Right ventricle myocardium superior (tissue), 1 donor: ENCODE results near the gene PDCD1LG2. TPM values are rescaled to one million over a fixed set of nuclear protein-coding genes. Genes with fewer than 3 reads are reported as not detected.
"Not testable (repeated sequence)": the region's sequence is repeated elsewhere in the genome, so short reads cannot be mapped to it uniquely, and the experiment has no call there.

ENCODE experiments used
- ATAC-seq: fragments of 200-7000 bp; cut with Tn5 transposase; one replicate; pipeline ENCODE4 v1.9.1; 2020; ENCODE audit warnings: mild to moderate bottlenecking; ENCODE audit not compliant: poor library complexity
- DNase-seq: peaks from one replicate; pipeline ENCODE4 v3.0.0-alpha.2; 2020
- intact Hi-C: fragments of 100-400 bp; cut with DNase I; formaldehyde crosslinking; loops from one replicate; pipeline ENCODE4 v1.11.2; 2022
- long read RNA-seq: library from polyadenylated mRNA; unstranded; transcript quantifications from one replicate; pipeline ENCODE4 v2.0.0, GENCODE V29; 2021
- total RNA-seq: library from RNA; stranded (reverse); fragmentation: NEBNext Ultra II Directional; extraction: Animal tissue kit (Norgen Biotek cat#: 25700); gene quantifications from one replicate; pipeline ENCODE4 v1.2.1, GENCODE V29; 2021
- donor health status: DM: no; HTN: yes; CAD: no; lungs with severe emphysema.

PDCD1LG2 gene
- total RNA-seq, result 2.4 TPM
- long read RNA-seq, partial matches to known transcripts, result 0 of 2 reads
- long read RNA-seq, other reads (novel, unspliced or antisense), result 0 of 2 reads

DNA sequence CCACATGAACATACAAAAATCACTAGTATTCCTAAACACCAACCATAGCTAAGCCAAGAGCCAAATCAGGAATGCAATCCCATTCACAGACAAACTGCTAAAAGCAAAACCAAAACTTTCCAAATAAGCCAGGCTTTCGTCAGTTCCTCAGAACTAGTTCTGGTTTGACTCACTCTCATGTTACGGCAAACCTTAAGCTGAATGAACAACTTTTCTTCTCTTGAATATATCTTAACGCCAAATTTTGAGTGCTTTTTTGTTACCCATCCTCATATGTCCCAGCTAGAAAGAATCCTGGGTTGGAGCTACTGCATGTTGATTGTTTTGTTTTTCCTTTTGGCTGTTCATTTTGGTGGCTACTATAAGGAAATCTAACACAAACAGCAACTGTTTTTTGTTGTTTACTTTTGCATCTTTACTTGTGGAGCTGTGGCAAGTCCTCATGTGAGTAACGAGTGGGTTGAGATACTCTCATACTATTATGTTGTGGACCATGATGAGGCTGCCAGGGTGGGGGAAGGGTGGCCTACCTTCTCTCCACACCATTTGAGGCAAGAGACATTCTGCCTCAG is at the start of gene PDCD1LG2:
Gene PDCD1LG2, plus strand, starts transcription at position 172 of the 572 bp plus-strand sequence. CDS start 12,016 bp downstream, outside the sequence.
- ATAC-seq, result peak; percentile 33
- no peak for DNase-seq
- intact Hi-C loops, result loop anchor here (5.0 kb wide), 1 partner anchor 58 kb away; the partner anchor contains the start of gene CD274

DNA sequence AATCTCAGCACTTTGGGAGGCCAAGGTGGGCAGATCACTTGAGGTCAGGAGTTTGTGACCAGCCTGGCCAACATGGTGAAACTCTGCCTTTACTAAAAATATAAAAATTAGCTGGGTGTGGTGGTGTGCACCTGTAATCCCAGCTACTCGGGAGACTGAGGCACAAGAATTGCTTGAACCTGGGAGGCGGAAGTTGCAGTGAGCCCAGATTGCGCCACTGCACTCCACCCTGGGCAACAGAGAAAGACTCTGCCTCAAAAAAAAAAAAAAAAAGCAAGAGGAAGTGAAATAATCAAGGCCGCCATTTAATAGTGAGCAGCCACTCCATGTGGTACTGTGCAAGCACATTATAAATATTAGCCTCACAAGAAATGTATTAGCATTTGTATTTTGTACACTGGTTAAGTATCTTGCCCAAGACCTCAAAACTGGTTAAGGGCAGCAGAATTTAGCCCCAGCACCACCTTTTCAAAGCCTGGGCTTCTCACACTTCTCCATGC is 45.5 kb upstream of the PDCD1LG2 start:
- intact Hi-C loops, ATAC-seq: not testable (repeated sequence)
- DNase-seq, result peak; percentile 50

DNA sequence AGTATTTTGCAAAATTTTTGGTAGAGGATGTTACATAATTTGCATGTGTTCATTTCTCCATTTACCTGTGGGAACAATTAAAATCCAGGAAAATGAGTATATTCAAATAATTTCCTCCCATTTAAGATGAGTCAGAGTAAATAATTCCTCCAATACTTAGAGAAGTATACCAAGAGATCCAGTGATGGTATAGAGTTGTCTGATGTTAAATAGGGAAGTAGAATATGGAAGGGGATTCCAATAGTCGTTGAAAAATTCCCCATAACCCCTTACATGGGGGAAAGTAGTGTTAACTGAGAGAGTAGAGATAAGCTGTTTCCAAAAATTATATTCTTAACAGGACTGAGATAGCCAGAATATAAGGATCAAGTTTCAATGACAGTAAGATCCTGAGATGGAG is 44.3 kb upstream of the PDCD1LG2 start:
- ATAC-seq, result no peak
- DNase-seq, result no peak
- intact Hi-C loops, result no loop called here

DNA sequence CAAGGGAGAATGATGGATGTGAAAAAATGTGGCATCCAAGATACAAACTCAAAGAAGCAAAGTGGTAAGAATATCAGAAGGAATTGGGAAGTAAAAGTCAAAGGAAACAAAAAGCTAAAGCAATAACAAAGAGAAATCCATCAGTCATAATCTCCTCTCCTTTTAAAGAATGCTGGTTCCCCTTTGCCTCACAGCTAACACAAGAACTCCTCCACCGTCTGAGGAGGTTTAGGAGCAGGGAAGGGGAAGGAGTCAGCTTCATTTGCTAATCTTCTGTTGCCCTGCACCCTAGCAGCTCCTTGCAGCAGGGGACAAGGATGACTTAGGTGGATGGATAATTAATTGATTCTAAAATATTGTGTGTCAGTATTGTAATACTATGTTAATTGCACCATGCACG is 43.6 kb upstream of the PDCD1LG2 start:
- DNase-seq (no peak), ATAC-seq (no peak)
- intact Hi-C loops, result no loop called here

DNA sequence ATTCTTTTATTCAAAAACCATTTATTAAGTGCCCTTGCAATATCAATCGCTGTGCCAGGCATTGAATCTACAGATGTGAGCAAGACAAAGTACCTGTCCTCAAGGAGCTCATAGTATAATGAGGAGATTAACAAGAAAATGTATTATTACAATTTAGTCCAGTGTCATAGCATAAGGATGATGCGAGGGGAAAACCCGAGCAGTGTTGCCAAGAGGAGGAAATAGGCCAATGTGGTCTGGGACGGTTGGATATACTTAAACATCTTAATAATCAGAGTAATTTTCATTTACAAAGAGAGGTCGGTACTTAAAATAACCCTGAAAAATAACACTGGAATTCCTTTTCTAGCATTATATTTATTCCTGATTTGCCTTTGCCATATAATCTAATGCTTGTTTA is 41.5 kb upstream of the PDCD1LG2 start:
- intact Hi-C loops, result no loop called here

DNA sequence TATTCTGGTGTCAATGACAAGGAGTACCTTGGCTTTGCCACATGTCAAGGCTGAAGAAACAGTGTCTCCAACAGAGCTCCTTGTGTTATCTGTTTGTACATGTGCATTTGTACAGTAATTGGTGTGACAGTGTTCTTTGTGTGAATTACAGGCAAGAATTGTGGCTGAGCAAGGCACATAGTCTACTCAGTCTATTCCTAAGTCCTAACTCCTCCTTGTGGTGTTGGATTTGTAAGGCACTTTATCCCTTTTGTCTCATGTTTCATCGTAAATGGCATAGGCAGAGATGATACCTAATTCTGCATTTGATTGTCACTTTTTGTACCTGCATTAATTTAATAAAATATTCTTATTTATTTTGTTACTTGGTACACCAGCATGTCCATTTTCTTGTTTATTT is 40.2 kb upstream of the PDCD1LG2 start:
- DNase-seq (no peak), ATAC-seq (no peak)
- intact Hi-C loops, result no loop called here

More for the DNA sequence above, 41.5 kb upstream of the PDCD1LG2 start:
- ATAC-seq (no peak), DNase-seq (no peak)

DNA sequence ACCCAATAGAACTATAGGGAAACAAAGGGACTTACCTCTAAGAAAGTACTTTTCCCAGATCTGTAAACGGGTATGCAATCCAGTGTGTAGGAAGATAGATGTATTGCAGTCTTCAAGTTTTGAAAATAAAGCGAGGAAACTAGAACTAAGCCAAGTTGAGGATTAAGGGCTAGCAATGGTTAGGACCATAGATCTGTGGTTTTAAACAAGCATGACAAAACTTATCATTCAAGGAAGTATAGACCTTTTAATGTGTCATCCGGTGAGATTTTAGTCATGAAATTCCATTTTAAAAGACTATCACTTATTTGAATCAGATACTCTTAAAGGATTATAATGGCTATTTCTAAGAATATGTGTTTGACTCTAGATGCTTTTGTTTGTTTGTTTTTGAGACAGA is 39.5 kb upstream of the PDCD1LG2 start:
- intact Hi-C loops, result no loop called here
- DNase-seq (no peak), ATAC-seq (no peak)

DNA sequence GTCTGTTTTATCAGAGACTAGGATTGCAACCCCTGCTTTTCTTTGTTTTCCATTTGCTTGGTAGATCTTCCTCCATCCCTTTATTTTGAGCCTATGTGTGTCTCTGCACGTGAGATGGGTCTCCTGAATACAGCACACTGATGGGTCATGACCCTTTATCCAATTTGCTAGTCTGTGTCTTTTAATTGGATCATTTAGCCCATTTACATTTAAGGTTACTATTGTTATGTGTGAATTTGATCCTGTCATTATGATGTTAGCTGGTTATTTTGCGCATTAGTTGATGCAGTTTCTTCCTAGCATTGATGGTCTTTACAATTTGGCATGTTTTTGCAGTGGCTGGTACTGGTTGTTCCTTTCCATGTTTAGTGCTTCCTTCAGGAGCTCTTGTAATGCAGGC is 34.7 kb upstream of the PDCD1LG2 start:
- DNase-seq, intact Hi-C loops, ATAC-seq: not testable (repeated sequence)

DNA sequence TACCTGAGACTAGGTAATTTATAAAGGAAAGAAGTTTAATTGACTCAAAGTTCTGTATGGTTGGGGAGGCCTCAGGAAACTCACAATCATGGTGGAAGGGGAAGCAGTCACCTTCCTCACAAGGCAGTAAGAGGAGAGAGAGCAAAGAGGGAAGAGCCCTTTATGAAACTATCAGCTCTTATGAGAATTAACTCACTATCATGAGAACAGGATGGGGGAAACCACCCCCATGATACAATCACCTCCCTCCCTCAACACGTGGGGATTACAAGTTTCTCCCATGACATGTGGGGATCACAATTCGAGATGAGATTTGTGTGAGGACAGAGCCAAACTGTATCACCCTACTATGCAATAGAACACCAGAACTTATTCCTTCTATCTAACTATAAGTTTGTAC is 32.1 kb upstream of the PDCD1LG2 start:
- intact Hi-C loops, result no loop called here
- ATAC-seq, result no peak
- no peak for DNase-seq

DNA sequence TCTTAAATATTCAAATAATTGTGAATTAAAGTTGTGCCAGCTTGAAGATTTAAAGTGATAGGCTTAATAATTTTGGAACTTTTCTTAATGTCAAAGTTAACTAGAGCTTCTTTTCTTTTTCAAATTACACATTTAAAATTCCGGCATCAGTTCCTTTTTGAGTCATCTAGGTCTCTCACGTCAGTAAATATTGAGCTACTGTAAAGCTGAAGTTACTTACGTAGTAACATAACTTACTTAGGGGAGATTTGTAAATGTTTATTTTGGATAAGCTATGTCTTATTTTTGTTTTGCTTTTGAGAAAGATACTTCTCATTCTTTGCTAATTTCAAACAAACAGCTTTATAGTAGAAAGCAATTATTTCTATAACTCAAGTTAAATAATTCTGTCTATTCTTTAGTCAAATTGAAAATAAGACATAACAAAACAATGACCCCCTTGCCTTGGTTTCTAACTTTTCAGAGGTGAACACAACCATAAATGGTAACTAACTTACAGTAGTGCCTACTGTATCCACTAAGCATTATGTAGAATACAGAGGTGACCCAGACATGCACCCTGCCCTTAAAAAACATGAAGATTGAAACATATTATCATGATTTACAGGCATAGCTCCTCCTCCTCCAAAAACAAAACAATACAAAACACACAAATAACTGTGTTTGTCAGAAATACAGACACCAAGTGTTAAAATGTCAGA is 30.2 kb upstream of the PDCD1LG2 start:
- DNase-seq, result no peak
- ATAC-seq, result no peak
- intact Hi-C loops, result no loop called here

DNA sequence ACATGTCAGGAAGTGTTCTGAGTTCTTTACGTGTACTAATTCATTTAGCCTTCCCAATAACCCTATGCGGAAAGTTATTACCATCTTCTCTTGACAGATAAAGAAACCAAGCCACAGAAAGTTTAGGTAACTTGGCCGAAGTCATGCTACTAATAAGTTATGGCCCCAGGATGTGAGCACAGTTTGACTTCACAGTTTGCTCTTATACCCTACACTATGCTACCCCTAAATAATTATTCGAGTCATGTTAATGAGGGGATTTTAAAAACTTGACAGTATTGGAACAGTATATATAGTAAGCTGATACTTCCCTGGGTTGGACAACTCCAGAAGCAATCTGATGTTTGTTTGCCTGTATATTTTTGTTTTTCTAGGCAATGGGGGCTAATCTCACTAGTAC is 29.4 kb upstream of the PDCD1LG2 start:
- ATAC-seq, result no peak
- intact Hi-C loops, result no loop called here
- no peak for DNase-seq

DNA sequence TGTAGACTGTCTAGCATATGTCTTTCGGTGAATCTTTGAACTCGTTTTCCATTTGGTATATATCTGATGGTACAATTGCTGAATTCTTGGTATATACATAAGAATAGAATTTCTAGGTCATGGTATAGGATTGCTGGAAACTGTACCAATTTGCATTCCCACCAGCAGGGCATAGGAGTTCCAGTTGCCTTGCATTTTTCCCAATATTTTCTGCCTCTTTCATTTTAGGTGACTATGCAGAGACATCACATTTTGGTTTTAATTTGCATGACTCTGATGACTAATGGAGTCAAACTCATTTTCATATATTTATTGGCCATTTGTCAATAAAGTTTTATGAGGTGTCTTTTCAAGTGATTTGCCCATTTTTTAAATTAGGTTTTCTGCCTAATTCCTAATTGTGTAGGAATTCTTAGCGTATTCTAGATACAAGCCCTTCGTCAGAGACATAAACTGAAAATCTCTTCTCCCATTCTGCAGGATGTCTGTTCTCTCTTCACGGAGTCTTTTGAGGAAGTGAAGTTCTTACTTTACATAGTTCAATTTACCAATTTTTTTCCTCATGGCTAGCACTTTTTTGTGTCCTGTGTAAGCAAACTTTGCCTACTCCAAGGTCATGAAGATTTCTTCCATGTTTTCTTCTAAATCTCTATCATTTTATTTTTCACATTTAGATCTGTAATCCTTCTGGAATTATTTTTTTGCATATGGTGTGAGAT is 28.9 kb upstream of the PDCD1LG2 start:
- intact Hi-C loops, result no loop called here
- DNase-seq, result no peak
- no peak for ATAC-seq

DNA sequence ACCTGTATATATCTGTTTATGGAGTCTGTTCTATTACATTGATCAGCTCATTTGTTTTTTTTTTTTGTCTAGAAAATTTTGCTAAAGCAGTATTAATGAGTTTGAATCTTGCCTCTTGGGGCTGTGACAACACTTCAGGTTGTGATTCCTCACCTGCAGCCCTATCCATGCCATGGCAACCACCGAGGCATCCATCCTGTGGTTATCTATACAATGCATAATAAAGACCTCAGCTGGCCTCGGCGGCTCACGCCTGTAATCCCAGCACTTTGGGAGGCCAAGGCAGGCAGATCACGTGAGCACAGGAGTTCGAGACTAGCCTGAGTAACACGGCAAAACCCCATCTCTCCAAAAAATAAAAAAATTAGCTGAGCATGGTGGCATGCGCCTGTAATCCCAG is 28.1 kb upstream of the PDCD1LG2 start:
- intact Hi-C loops, result no loop called here
- no peak for DNase-seq
- no peak for ATAC-seq

DNA sequence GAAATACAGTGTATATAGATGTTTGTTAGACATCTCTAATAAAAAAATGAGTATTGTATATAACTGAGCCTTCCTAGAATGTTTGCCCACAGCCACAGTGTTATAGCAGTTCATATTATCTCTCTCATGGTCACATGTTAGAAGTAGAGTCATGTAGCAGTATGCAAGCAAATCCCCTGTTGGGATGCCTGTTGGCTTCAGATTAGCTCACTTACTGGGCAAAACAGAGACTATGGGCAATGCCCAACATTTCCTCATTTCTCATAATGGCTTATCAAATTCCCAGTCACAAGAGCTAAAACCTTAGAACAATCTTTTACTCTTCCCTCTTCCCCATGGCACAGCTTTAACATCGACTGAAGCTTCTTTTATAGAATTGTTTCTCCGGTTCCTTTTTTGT is 27.0 kb upstream of the PDCD1LG2 start:
- no peak for ATAC-seq
- intact Hi-C loops, result no loop called here
- DNase-seq, result no peak

DNA sequence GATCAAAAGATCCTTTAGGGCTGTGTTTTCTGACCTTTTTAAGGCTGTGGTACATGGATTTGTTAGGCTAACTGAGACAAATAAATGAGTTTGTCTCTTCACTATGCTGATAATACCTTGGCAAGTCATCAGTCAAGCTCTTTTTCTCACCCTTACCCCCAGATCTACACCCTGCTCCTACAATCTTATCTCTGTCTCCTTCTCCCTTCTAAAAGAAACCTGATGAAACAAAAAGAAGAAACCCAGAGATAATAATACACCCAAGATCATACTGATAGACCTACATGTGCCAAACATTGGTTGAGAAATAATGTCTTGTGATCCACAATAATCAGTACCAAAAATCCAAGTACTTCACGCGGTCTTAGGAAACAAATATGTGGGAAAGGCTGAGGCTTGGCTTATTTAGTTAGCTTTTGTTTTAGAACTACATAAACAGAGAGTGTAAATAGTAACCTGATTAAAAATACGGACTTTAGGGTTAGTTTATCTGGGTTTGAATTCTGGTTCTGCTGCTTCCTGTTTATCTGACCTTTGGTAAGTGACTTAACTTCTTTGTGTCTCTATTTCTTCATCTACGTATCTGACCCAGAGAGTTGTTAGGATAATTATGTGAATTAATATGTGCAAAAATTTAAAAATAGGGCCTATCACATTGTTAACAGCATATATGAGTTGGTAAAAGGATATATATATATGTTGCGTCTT is 24.8 kb upstream of the PDCD1LG2 start:
- ATAC-seq (no peak), DNase-seq (no peak)
- intact Hi-C loops, result no loop called here

DNA sequence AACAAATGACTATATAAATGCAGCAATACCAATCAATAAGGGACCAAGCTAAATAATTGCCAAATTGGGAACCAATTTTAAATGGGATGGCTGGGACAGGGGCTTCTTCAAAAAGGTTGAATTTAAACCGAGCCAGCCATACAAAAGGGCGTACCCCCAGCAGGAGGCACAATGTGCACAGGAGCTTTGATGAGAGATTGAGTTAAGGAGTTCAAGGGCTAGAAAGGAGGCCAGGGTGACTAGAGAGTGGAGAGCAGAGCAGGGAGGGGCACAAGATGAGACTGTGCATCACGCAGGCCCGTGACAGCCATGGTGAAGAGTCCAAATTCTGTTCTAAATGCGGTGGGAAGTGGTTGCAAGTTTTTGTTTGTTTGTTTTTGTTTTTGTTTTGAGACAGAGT is 23.3 kb upstream of the PDCD1LG2 start:
- DNase-seq (no peak), ATAC-seq (no peak)
- intact Hi-C loops, result no loop called here

DNA sequence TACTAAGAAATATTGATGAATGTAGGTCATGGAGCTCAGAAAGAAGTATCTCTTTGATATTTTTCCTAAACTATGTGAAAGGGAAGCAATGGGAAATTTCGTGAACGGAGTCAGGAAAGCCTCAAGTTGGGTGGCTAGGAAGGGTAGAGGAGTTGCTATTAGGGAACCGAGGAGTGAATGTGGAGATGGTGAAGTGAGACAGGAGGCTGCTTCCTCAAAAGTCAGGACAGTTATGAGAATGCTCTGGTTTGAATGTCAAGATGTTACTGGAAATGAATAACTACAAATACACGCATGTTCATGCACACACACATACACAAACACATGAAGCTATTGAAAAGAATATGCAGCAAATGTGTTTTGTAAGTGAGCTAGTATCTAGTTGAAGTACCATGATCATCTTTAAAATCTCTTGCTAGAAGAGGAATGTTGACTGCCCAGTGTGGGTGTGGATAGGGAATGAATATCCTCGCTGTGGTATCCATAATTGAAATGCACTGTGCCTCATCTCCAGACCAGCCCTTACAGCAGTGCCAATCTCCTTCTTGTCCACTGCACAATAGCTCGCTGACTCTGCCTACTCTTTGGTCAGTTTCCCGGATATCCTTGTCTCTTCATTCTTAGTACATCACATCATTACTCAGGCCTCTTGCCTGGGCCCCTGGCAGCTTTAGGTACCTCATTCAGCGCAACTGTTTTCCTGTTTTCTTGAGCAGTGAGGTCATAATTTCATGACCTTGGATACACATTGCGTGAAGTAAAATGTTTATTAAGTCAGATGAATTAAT is 21.9 kb upstream of the PDCD1LG2 start:
- ATAC-seq, result no peak

More for the DNA sequence above, 21.9 kb upstream of the PDCD1LG2 start:
- DNase-seq, result no peak
- intact Hi-C loops, result no loop called here
